Ramos (cell line): Measurements from ENCODE around the gene AGBL1.

Experiments used
- in situ Hi-C: fragments of 300-500 bp; cut with MboI; formaldehyde crosslinking; loops from one replicate; pipeline ENCODE4 v1.14.3; 2022; ENCODE audit warnings: low sequenced_read_pairs; ENCODE audit not compliant: unreplicated experiment

AGBL1 gene

GRCh38 chr15:86079508-86080266 is at the start of gene AGBL1:
TSS of gene AGBL1 (plus strand) at chr15:86079871.
- in situ Hi-C loops: no loop called here

GRCh38 chr15:86034904-86035303 is 44.8 kb upstream of the AGBL1 start:
- in situ Hi-C loops: no loop called here

- in situ Hi-C loops: no loop called here
Observed at GRCh38 chr15:86036243-86036642, 43.4 kb upstream of the AGBL1 start.

- in situ Hi-C loops: no loop called here
Observed at GRCh38 chr15:86038491-86038890, 41.2 kb upstream of the AGBL1 start.

- in situ Hi-C loops: no loop called here
Observed at GRCh38 chr15:86040356-86041033, 39.2 kb upstream of the AGBL1 start.

- in situ Hi-C loops: no loop called here
Observed at GRCh38 chr15:86041399-86041798, 38.3 kb upstream of the AGBL1 start.

GRCh38 chr15:86042226-86042625 is 37.4 kb upstream of the AGBL1 start:
- in situ Hi-C loops: no loop called here

- in situ Hi-C loops: no loop called here
Observed at GRCh38 chr15:86044981-86045380, 34.7 kb upstream of the AGBL1 start.

- in situ Hi-C loops: no loop called here
Observed at GRCh38 chr15:86054338-86054737, 25.3 kb upstream of the AGBL1 start.

- in situ Hi-C loops: no loop called here
Observed at GRCh38 chr15:86055688-86056087, 24.0 kb upstream of the AGBL1 start.

GRCh38 chr15:86059851-86060250 is 19.8 kb upstream of the AGBL1 start:
- in situ Hi-C loops: no loop called here

GRCh38 chr15:86060674-86061073 is 19.0 kb upstream of the AGBL1 start:
- in situ Hi-C loops: no loop called here

GRCh38 chr15:86061581-86061980 is 18.1 kb upstream of the AGBL1 start:
- in situ Hi-C loops: no loop called here

GRCh38 chr15:86062646-86063243 is 16.9 kb upstream of the AGBL1 start:
- in situ Hi-C loops: no loop called here

GRCh38 chr15:86063356-86064095 is 16.1 kb upstream of the AGBL1 start:
- in situ Hi-C loops: no loop called here

GRCh38 chr15:86064326-86064725 is 15.3 kb upstream of the AGBL1 start:
- in situ Hi-C loops: no loop called here

GRCh38 chr15:86066174-86066834 is 13.4 kb upstream of the AGBL1 start:
- in situ Hi-C loops: no loop called here

GRCh38 chr15:86073281-86073680 is 6.4 kb upstream of the AGBL1 start:
- in situ Hi-C loops: no loop called here

- in situ Hi-C loops: no loop called here
Observed at GRCh38 chr15:86076468-86076867, 3.2 kb upstream of the AGBL1 start.

- in situ Hi-C loops: no loop called here
Observed at GRCh38 chr15:86077070-86077469, 2.6 kb upstream of the AGBL1 start.
